Measurements from ENCODE around the gene DDIT3. TPM values are rescaled to one million over a fixed set of nuclear protein-coding genes. Genes with fewer than 3 reads are reported as not detected.
"Not testable (repeated sequence)": the region's sequence is repeated elsewhere in the genome, so short reads cannot be mapped to it uniquely, and the experiment has no call there.

DDIT3 gene
- total RNA-seq, 1 donor from 2014 or later: 6.0 TPM

DNA sequence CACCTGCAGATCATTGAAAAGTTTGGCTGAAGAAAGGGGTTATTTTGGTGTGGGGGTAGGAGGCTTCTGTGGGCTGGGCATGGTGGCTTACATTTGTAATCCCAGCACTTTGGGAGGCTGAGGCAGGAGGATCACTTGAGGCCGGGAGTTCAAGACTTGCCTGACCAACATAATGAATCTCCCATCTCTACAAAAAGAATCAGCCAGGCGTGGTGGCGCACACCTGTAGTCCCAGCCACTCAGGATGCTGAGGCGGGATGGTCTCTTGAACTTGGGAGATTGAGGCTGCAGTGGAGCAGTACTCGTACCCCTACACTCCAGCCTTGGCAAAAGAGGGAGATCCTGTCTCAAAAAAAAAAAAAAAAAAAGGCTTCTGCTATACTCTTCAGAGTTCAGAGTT is 7.0 kb downstream of the DDIT3 start:
- DNase-seq (ENCODE audit: low read depth, low spot score): no peak

DNA sequence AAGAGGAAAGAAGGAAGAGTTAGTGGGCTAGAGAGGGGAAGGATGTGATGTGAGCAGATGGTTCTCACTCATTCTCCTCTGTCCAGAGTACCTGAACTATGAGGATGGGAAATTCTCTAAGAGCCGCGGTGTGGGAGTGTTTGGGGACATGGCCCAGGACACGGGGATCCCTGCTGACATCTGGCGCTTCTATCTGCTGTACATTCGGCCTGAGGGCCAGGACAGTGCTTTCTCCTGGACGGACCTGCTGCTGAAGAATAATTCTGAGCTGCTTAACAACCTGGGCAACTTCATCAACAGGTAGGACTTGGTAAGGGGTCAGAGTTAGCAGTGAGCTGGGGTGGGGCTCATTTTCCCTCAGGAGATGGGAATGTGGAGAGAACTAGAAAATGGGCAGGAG is 7.6 kb downstream of the DDIT3 start:
- no peak for DNase-seq (ENCODE audit: low read depth, low spot score)

DNA sequence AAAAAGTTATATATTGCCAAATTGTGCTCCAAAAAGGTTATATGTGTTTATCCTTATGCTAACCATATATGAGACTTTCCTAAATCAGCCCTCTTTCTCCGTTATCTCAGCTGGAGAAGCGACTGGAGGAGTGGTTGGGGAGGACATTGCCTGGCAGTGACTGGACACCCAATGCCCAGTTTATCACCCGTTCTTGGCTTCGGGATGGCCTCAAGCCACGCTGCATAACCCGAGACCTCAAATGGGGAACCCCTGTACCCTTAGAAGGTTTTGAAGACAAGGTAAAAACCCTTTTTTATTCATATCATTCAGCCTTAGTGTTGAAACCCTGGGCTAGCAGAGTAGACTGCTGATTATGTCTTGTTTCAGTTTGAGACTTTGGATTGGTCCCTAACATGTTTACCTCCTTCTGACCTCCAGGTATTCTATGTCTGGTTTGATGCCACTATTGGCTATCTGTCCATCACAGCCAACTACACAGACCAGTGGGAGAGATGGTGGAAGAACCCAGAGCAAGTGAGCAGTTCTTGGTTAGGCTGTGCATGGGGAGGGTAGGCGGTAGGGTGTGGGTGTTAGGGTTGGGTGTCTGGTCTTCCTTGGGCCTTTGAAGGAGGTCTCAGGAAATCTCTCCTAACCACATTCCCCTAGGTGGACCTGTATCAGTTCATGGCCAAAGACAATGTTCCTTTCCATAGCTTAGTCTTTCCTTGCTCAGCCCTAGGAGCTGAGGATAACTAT is 8.6 kb downstream of the DDIT3 start:
- no peak for DNase-seq (ENCODE audit: low read depth, low spot score)

DNA sequence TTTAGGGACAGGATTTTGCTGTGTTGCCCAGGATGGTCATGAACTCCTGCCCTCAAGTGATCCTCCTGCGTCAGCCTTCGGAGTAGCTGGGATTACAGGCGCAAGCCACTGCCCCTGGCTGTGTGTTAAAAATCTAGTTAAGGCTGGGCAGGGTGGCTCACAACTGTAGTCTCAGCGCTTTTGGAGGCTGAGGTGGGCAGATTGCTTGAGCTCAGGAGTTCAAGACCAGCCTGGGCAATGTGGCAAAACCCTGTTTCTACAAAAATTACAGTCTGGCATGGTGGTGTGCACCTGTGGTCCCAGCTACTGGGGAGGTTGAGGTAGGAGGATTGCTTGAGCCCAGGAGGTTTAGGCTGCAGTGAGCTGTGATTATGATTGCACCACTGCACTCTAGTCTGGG is 9.2 kb downstream of the DDIT3 start:
- DNase-seq (ENCODE audit: low read depth, low spot score): no peak

DNA sequence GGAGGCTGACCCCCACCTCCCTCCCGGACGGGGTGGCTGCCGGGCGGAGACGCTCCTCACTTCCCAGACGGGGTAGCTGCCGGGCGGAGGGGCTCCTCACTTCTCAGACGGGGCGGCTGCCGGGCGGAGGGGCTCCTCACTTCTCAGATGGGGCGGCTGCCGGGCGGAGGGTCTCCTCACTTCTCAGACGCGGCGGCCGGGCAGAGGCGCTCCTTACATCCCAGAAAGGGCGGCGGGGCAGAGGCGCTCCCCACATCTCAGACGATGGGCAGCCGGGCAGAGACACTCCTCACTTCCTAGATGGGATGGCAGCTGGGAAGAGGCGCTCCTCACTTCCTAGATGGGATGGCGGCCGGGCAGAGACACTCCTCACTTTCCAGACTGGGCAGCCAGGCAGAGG is 12.5 kb downstream of the DDIT3 start:
- not testable (repeated sequence) for DNase-seq (ENCODE audit: low read depth, low spot score)

DNA sequence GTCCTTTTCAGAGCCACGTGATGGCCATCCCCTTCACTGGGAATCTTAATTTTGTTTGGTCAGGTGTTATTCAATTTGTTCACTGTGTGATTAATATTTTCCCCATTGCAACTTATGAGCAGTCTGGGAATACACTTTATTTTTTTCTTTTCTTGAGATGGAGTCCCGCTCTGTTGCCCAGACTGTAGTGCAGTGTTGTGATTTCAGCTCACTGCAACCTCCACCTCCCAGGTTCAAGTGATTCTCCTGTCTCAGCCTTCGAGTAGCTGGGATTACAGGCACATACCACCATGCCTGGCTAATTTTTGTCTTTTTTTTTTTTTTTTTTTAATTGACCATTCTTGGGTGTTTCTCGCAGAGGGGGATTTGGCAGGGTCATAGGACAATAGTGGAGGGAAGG is 13.8 kb downstream of the DDIT3 start:
- not testable (repeated sequence) for DNase-seq (ENCODE audit: low read depth, low spot score)

DNA sequence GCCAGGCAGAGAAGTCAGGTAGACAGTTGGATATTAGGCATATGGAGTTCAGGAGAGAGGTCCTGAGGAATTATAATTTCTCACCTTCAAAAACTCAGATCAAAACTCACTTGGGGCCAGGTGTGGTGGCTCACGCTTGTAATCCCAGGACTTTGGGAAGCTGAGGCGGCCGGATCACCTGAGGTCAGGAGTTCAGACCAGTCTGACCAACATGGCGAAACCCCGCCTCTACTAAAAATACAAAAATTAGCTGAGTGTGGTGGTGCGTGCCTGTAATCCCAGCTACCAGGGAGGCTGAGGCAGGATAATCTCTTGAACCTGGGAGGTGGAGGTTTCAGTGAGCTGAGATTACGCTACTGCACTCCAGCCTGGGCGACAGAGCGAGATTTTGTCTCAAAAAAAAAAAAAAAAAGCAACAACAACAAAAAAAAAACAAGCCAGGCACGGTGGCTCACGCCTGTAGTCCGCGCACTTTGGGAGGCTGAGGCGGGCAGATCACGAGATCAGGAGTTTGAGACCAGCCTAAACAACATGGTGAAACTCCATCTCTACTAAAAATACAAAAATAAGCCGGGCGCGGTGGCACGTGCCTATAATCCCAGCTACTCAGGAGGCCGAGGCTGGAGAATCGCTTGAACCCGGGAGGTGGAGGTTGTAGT is 17.9 kb downstream of the DDIT3 start:
- DNase-seq (ENCODE audit: low read depth, low spot score): not testable (repeated sequence)

DNA sequence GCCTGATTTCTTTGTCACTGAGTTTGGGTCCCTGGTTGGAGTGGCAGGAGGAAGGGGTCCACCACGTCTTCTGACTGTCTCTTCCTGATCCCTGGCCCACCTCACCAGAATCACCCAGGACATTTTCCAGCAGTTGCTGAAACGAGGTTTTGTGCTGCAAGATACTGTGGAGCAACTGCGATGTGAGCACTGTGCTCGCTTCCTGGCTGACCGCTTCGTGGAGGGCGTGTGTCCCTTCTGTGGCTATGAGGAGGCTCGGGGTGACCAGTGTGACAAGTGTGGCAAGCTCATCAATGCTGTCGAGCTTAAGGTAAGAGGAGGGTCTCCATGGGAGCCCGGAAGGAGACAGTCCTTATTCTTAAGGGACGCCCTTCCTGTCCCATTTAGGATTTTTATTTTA is 20.1 kb downstream of the DDIT3 start:
- no peak for DNase-seq (ENCODE audit: low read depth, low spot score)

DNA sequence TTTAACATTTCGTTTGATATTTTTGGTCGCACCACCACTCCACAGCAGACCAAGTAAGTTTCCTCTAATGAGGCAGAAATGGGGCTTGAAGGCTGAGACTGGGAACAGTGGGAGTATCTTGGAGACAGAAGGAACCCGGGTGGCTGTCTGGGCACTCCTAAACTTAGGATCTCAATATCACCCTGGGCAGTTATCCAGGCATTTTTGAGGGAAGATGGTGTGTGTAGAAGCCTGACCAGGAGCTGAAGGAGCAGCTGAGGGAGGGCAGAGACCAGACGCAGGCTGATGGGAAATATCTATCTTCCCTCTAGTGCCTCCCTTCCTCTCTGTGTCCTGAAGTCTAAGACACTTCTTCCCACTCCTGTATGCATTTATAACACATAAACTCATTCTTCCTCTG is 21.7 kb downstream of the DDIT3 start:
- no peak for DNase-seq (ENCODE audit: low read depth, low spot score)

DNA sequence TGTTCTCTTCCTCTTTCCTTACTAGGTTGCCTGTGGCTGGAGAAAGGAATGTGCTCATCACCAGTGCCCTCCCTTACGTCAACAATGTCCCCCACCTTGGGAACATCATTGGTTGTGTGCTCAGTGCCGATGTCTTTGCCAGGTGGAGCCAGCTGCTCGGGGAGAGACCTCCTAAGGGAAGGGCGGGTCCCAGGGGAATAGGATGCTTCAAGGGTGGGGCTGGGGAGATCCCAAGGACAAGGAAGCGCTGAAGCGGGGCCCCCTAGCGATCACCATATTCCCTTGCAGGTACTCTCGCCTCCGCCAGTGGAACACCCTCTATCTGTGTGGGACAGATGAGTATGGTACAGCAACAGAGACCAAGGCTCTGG is 22.2 kb downstream of the DDIT3 start:
- DNase-seq (ENCODE audit: low read depth, low spot score): no peak

DNA sequence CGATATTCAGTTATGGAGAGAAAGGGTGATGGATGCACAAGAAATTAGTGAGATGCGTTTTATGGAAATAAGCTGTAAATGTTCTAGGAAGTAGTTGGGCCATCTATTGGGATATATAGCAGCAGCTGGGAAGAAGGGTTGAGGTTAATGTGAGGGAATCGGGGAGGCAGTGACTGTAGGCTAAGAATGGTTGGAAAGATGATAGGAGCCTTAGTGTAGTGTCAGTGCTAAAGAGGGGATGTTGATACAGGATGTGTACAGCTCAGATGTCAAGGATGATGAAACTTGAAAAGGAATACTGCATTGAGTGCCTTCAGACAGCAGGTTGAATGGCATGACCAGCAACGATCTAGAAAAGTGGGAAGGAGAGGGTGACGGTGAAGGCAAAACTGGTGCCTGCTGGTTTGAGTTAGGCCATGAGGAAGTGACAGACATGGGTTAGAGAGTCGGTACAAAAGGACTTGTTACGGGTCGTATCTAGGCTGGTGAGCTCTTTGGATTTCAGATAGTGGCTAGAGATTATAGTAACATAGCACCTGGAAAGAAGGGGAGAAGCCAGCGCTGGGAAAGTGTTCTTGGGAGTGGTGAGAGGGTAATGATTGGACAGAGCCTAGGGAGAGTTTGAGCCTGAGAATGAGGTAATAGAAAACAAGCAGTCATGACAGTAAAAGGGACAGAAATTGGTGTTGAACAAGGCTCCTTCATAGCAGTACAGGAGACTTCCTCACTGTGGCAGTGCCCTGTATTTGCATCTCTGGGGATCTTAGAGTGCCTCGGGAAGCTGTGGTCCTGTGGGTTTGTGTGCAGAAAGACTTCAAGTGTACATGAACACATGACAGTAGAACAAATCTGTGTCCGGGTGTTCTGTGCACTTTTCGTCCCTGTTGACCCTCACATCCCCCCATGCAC is 22.8 kb downstream of the DDIT3 start:
- DNase-seq (ENCODE audit: low read depth, low spot score): no peak

DNA sequence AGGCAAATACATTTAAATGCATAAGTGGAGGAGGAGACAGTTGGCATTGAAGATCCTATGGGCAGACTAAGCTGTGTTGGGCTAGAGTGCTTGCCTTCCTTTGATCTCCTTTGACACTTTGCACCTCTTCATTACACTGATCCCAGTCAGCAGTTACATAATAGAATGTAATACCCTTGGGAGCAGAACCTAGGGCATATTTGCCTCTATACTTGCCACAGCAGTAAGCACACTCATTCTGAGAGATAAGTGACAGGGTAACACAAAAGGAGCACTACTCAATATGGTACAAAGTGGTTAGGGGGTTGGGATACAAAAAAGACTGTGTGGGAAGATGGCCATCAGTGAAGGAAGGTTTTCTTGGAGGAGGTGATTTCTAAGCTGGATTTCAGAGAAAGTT is 23.5 kb downstream of the DDIT3 start:
- DNase-seq (ENCODE audit: low read depth, low spot score): no peak

DNA sequence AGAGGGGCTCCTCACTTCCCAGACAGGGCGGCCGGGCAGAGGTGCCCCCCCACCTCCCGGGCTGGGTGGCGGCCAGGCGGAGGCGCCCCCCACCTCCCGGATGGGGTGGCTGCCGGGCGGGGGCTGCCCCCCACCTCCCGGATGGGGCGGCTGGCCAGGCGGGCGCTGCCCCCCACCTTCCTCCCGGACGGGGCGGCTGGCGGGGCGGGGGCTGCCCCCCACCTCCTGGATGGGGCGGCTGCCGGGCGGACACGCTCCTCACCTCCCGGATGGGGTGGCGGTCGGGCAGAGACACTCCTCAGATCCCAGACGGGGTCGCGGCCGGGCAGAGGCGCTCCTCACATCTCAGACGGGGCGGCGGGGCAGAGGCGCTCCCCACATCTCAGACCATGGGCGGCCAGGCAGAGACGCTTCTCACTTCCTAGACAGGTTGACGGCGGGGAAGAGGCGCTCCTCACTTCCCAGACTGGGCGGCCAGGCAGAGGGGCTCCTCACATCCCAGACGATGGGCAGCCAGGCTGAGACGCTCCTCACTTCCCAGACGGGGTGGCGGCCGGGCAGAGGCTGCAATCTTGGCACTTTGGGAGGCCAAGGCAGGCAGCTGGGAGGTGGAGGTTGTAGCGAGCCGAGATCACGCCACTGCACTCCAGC is 25.1 kb downstream of the DDIT3 start:
- DNase-seq (ENCODE audit: low read depth, low spot score): not testable (repeated sequence)

DNA sequence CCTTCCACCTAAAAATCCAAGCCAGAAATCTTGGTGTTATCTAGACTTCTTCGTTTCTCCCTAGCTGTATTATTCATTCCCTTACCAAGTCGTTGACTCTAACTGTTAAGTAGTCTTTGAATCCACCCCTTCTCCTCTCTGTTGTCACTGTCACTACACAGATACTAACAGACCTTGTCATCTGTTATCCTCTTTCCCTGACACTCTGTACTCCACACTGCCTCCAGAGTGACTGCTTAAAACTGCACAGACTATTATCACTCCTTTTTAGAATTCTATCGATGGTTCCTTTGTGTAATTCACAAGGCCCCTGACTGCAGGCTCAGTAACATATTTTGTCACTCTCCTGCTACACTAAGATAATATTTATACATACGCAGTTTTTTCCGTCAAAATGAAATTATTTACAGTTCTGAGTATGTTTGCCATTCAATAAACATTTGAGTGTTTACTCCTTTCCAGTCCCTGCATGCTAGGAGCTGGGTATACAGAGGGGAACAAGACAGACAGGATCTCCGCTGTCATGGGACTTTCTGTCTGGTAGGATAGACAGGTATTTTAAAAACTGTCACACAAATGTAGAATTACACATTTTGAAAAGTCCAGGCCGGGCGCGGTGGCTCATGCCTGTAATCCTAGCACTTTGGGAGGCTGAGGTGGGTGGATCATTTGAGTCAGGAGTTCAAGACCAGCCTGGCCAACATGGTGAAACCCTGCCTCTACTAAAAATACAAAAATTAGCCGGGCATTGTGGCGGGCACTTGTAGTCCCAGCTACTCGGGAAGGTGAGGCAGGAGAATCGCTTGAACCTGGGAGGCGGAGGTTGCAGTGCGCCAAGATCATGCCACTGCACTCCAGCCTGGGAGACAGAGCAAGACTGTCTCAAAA is 28.7 kb downstream of the DDIT3 start:
- no peak for DNase-seq (ENCODE audit: low read depth, low spot score)

DNA sequence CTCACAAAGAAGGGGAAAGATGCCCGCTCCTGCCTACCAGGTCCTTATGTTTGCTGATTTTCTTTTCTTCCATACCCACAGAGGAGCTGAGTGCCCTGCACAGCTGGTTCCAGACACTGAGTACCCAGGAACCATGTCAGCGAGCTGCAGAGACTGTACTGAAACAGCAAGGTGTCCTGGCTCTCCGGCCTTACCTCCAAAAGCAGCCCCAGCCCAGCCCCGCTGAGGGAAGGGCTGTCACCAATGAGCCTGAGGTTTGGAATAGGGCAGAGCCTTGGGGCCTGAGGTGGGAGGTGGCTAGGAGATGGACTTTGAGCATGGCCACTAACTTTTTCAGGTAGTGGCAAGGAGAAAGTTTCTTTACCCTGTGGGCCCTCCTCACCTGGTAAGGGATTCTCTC is 30.2 kb downstream of the DDIT3 start:
- no peak for DNase-seq (ENCODE audit: low read depth, low spot score)

DNA sequence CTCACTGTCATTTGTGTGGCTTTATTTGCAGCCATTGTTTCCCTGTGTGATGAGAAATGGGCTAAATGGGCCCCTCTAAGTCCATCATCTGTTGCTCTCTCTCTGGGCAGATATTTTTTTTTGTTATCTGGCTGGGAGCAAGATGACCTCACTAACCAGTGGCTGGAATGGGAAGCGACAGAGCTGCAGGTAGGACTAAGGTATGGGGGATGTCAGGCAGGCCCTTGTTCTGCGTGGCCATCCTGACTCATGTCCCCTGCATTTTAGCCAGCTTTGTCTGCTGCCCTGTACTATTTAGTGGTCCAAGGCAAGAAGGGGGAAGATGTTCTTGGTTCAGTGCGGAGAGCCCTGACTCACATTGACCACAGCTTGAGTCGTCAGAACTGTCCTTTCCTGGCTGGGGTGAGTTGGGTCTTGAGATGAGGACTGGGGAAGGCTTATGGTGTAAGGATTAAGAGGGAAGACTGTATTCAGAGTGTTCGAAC is 31.1 kb downstream of the DDIT3 start:
- DNase-seq (ENCODE audit: low read depth, low spot score): no peak

DNA sequence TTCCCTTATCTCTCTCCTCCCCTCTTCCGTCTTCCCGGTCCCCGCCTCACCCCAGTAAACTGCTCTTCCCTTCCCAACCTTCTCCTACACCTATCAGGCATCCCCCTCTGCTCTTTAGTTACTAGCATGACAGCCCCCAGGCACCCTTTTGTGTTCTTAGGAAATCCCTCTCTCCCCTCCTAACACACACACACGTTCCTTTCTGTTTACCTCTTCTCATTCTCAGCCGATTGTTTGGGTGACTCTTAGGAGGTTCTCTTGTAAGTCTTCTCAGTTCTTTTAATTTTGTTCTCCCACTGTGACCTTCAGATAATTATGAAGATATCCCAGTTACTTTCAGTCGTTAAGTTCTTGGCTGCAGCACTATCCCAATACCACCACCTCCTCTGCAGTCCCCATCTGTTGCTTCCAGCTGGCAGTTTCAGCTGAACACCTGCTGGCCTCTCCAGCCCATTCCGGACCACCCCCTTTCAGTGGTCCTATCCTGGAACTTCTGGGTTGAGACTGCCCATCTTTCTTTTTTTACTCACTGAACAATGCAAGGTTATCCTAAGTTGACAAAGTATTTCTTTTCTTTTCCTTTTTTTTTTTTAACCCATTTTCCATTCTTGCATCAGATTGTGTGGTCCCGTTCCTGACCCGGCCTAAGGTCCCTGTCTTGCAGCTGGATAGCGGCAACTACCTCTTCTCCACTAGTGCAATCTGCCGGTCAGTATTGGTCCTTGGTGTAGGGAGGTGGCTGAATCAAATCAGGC is 31.7 kb downstream of the DDIT3 start:
- DNase-seq (ENCODE audit: low read depth, low spot score): no peak

DNA sequence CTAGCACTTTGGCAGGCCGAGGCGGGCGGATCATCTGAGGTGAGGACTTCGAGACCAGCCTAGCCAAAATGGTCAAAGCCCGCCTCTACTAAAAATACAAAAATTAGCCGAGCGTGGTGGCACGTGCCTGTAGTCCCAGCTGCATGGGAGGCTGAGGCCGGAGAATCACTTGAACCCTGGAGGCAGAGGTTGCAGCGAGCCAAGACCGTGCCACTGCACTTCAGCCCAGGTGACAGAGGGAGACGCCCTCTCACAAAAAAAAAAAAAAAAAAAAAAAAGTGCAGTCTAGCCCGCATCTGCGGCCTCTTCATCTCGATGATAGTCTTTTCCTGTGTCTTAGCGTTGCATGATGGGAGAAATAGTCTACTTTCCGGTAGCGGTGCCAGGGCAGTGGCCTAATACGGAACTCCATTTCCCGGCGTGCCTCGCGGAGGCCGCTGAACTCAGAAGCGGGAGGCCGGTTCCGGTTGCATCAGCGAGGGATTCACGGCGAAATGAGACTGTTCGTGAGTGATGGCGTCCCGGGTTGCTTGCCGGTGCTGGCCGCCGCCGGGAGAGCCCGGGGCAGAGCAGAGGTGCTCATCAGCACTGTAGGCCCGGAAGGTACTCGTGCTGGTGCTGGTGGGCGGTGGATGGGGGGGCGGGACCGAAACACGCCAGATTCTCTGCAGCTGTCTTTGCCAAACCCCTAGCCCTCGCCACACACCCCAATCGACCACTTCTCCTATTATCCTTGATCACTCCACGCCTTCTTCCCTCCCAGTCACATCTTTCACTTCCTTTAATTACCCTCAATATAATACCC is 32.5 kb downstream of the DDIT3 start, which contains the start of gene MARS1:
MARS1 (plus strand) TSS at position 472 of the 805 bp plus-strand sequence; CDS start at position 495, 23 bp downstream.
- DNase-seq (ENCODE audit: low read depth, low spot score): peak; percentile 78

DNA sequence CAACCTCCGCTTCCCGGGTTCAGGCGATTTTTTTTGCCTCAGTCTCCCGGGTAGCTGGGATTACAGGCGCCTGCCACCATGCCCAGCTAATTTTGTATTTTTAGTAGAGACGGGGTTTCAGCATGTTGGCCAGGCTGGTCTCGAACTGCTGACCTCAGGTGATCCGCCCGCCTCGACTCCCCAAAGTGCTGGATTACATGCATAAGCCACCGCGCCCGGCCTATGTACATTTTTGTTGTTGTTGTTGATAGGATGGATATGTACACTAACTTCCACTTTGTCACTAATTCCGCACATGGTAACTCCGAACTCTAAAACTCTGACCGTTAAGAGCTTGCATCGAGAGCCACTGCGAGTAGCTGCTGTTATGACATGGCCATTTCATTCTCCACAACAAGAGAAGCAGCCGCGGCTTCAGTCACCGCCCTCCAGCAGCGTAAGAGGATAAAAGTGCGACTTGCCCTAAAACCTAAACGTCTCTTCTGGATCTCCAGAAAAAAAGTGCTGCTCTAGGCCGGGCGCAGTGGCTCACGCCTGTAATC is 33.2 kb downstream of the DDIT3 start:
- no peak for DNase-seq (ENCODE audit: low read depth, low spot score)
